HFF-Myc (cell line): ENCODE data around the gene PGAM5.

ENCODE experiments used
- DNase-seq: peaks from one replicate; pipeline ENCODE4 v3.0.0-alpha.2; 2011; ENCODE audit warnings: low read depth; ENCODE audit errors: extremely low read depth
- H3K4me3 ChIP-seq: replicated peaks from 2 replicates; pipeline ENCODE4 v1.5.1; 2011; ENCODE audit warnings: low read depth, mild to moderate bottlenecking, control low read depth, low read length
- CTCF ChIP-seq: IDR thresholded peaks from 2 replicates; pipeline ENCODE4 v1.5.1; 2012; ENCODE audit warnings: mild to moderate bottlenecking, low read depth, low read length, control low read depth; ENCODE audit errors: missing control alignments

The PGAM5 gene

GRCh38 chr12:132665794-132666193 is 44.8 kb upstream of the PGAM5 start:
- no peak overlapping the region for H3K4me3 ChIP-seq
- no peak for TF ChIP-seq CTCF
- DNase-seq: no peak

GRCh38 chr12:132668191-132669088 is 42.2 kb upstream of the PGAM5 start:
- H3K4me3 ChIP-seq: no peak overlapping the region
- DNase-seq: no peak
- no peak for TF ChIP-seq CTCF

- H3K4me3 ChIP-seq: no peak overlapping the region
These were observed 41.3 kb upstream of the PGAM5 start for GRCh38 chr12:132669166-132669879.

GRCh38 chr12:132672116-132672515 is 38.5 kb upstream of the PGAM5 start:
- H3K4me3 ChIP-seq: no peak overlapping the region
- no peak for TF ChIP-seq CTCF
- no peak for DNase-seq

More at GRCh38 chr12:132669166-132669879, 41.3 kb upstream of the PGAM5 start:
- TF ChIP-seq CTCF: no peak
- DNase-seq: no peak

- H3K4me3 ChIP-seq: no peak overlapping the region
- TF ChIP-seq CTCF: no peak
- DNase-seq: no peak
These were observed 38.0 kb upstream of the PGAM5 start for GRCh38 chr12:132672678-132673077.

GRCh38 chr12:132673288-132674179 is 37.1 kb upstream of the PGAM5 start:
- no peak for DNase-seq
- no peak overlapping the region for H3K4me3 ChIP-seq

More at GRCh38 chr12:132673288-132674179, 37.1 kb upstream of the PGAM5 start:
- TF ChIP-seq CTCF: no peak
